Neural cell (in vitro differentiated cells): ENCODE data around the gene ZNF764. TPM values are rescaled to one million over a fixed set of nuclear protein-coding genes. Genes with fewer than 3 reads are reported as not detected.

Source experiments
- H2AFZ ChIP-seq: fragments of 200-600, 300-800 bp; sonication (generic), shearing (Covaris generic); 2 replicates; pipeline ENCODE4 v1.6.0; 2014; ENCODE audit warnings: low read depth, mild to moderate bottlenecking, antibody characterized with exemption, low read length, moderate library complexity
- H3F3A ChIP-seq: fragments of 200-600 bp; shearing (Covaris generic); 2 replicates; pipeline ENCODE4 v1.6.1; 2016; ENCODE audit warnings: mild to moderate bottlenecking, moderate library complexity, mixed read lengths, antibody characterized with exemption, low read length; ENCODE audit not compliant: insufficient read depth, poor library complexity, severe bottlenecking
- H3K27ac ChIP-seq: fragments of 200-600, 300-800 bp; sonication (generic), shearing (Covaris generic); 2 replicates; pipeline ENCODE4 v1.5.1; 2014; ENCODE audit warnings: mild to moderate bottlenecking, low read length, moderate library complexity
- H3K27me3 ChIP-seq: fragments of 300-800, 200-600 bp; sonication (generic), shearing (Covaris generic); 2 replicates; pipeline ENCODE4 v1.6.0; 2014; ENCODE audit warnings: mild to moderate bottlenecking, low read depth, low read length, moderate library complexity; ENCODE audit not compliant: insufficient read depth
- H3K36me3 ChIP-seq: fragments of 300-800, 200-600 bp; sonication (generic), shearing (Covaris generic); 2 replicates; pipeline ENCODE4 v1.5.1; 2014; ENCODE audit warnings: mild to moderate bottlenecking, antibody characterized with exemption, low read length, moderate library complexity; ENCODE audit not compliant: insufficient read depth
- H3K4me2 ChIP-seq: fragments of 300-800, 200-600 bp; sonication (generic), shearing (Covaris generic); 2 replicates; pipeline ENCODE4 v1.6.0; 2014; ENCODE audit warnings: mild to moderate bottlenecking, low read length
- H3K4me3 ChIP-seq: fragments of 300-800, 200-600 bp; sonication (generic), shearing (Covaris generic); 2 replicates; pipeline ENCODE4 v1.5.1; 2014; ENCODE audit warnings: mild to moderate bottlenecking, low read length, moderate library complexity
- H3K79me2 ChIP-seq: fragments of 200-600 bp; shearing (Covaris generic); replicated peaks from 2 replicates; pipeline ENCODE4 v1.6.0; 2014; ENCODE audit warnings: mild to moderate bottlenecking, low read length, moderate library complexity; ENCODE audit not compliant: insufficient read depth
- H3K9ac ChIP-seq: fragments of 300-800, 200-600 bp; sonication (generic), shearing (Covaris generic); 2 replicates; pipeline ENCODE4 v1.6.1; 2016; ENCODE audit warnings: mild to moderate bottlenecking, low read length, mixed read lengths
- H3K9me2 ChIP-seq: fragments of 200-600 bp; shearing (Covaris generic); 2 replicates; pipeline ENCODE4 v1.6.1; 2016; ENCODE audit warnings: mild to moderate bottlenecking, low read length, mixed read lengths; ENCODE audit not compliant: insufficient read depth
- H3K9me3 ChIP-seq: fragments of 200-600, 300-800 bp; sonication (generic), shearing (Covaris generic); 2 replicates; pipeline ENCODE4 v1.6.1; 2016; ENCODE audit warnings: mild to moderate bottlenecking, mixed run types, low read length, moderate library complexity, mixed read lengths
- H4K20me1 ChIP-seq: fragments of 200-600 bp; shearing (Covaris generic); 2 replicates; pipeline ENCODE4 v1.6.1; 2016; ENCODE audit warnings: mild to moderate bottlenecking, mixed run types; ENCODE audit not compliant: insufficient read depth
- CTCF ChIP-seq: fragments of 450-650 bp; IDR thresholded peaks from 2 replicates; pipeline ENCODE4 v1.5.1; 2014; ENCODE audit warnings: antibody characterized with exemption, mild to moderate bottlenecking, moderate library complexity; ENCODE audit not compliant: poor library complexity, severe bottlenecking
- EP300 ChIP-seq: fragments of 450-650 bp; conservative IDR thresholded peaks from 2 replicates; pipeline ENCODE4 v1.6.1; 2014; ENCODE audit warnings: antibody characterized with exemption, mild to moderate bottlenecking, moderate library complexity; ENCODE audit not compliant: poor library complexity, severe bottlenecking
- EZH2 ChIP-seq: fragments of 200-600, 300-800 bp; shearing (Covaris generic), sonication (generic); IDR thresholded peaks from 2 replicates; pipeline ENCODE4 v1.6.1; 2014; ENCODE audit warnings: antibody characterized with exemption, low read length, borderline replicate concordance, mild to moderate bottlenecking; ENCODE audit not compliant: insufficient read depth, poor library complexity, severe bottlenecking
- MXI1 ChIP-seq: fragments of 450-650 bp; conservative IDR thresholded peaks from 2 replicates; pipeline ENCODE4 v1.6.1; 2014; ENCODE audit warnings: antibody characterized with exemption, mild to moderate bottlenecking; ENCODE audit not compliant: poor library complexity, severe bottlenecking
- POLR2AphosphoS5 ChIP-seq: IDR thresholded peaks from 2 replicates; pipeline ENCODE4 v1.6.1; 2012
- RAD21 ChIP-seq: fragments of 450-650 bp; conservative IDR thresholded peaks from 2 replicates; pipeline ENCODE4 v1.6.1; 2014; ENCODE audit warnings: antibody characterized with exemption, mild to moderate bottlenecking, moderate library complexity
- REST ChIP-seq: IDR thresholded peaks from 2 replicates; pipeline ENCODE4 v1.6.1; 2012; ENCODE audit warnings: borderline replicate concordance
- SMC3 ChIP-seq: fragments of 450-650 bp; conservative IDR thresholded peaks from 2 replicates; pipeline ENCODE4 v1.6.1; 2014; ENCODE audit warnings: antibody characterized with exemption, mild to moderate bottlenecking, moderate library complexity; ENCODE audit not compliant: poor library complexity
- TAF1 ChIP-seq: IDR thresholded peaks from 2 replicates; pipeline ENCODE4 v1.6.1; 2012; ENCODE audit warnings: low read depth
- polyA plus RNA-seq: library from polyadenylated mRNA; depleted of rRNA; stranded (reverse); fragments of >200 nt; gene quantifications from 2 replicates; pipeline ENCODE4 v1.2.3, GENCODE V29; 2014

ZNF764 gene
- polyA plus RNA-seq, 1 donor from 2014 or later, result 10.5 TPM

- H4K20me1 ChIP-seq, result no peaks in the 10 kb centered on the region
- H3K79me2 ChIP-seq, result no peaks in the 10 kb centered on the region
- H3K9me3 ChIP-seq, result no peaks in the 10 kb centered on the region
- H3K4me2 ChIP-seq, result no peak overlapping the region
- no peak overlapping the region for H3K4me3 ChIP-seq
- H3K9me2 ChIP-seq, result no peaks in the 10 kb centered on the region
- TF ChIP-seq EZH2 (no peak), EP300 (no peak), RAD21 (no peak), TAF1 (no peak), MXI1 (no peak), REST (no peak), POLR2AphosphoS5 (no peak), CTCF (no peak), SMC3 (no peak)
- no peaks in the 10 kb centered on the region for H3K36me3 ChIP-seq
- no peak overlapping the region for H3K27ac ChIP-seq
- no peaks in the 10 kb centered on the region for H3K27me3 ChIP-seq
- H3K9ac ChIP-seq, result no peak overlapping the region
- H3F3A ChIP-seq, result peaks cover 4% of the 10 kb centered on the region
- H2AFZ ChIP-seq, result no peak overlapping the region
Measured at GRCh38 chr16:30565984-30566383, 7.8 kb upstream of the ZNF764 start.

DNA sequence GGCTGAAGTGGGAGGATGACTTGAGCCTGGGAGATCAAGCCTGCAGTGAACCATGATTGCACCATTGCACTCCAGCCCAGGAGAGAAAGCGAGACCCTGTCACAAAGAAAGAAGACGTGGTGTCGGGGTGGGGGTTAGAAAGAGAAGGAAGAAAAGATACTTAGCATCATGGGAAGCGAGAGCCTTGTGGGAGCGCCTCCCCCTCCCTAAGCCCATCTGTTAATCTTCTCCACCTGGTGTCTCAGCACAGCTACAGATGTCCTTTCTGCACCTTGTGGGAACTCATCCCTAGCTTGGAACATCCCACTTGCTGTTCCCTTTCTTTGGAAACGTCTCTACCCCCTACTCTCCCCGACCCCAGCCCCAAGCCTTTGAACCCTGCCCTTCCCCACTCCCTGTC, 7.4 kb upstream of the ZNF764 start:
- Histone ChIP-seq H3K27ac (no peak overlapping the region), H4K20me1 (no peaks in the 10 kb centered on the region), H3K36me3 (no peaks in the 10 kb centered on the region), H3K4me3 (no peak overlapping the region), H3K27me3 (no peaks in the 10 kb centered on the region), H2AFZ (no peak overlapping the region), H3K9ac (no peak overlapping the region), H3K9me3 (no peaks in the 10 kb centered on the region), H3K4me2 (no peak overlapping the region), H3K9me2 (no peaks in the 10 kb centered on the region), H3K79me2 (no peaks in the 10 kb centered on the region), H3F3A (peaks cover 4% of the 10 kb centered on the region)
- TF ChIP-seq EP300, result no peak
- no peak for TF ChIP-seq MXI1
- no peak for TF ChIP-seq RAD21

DNA sequence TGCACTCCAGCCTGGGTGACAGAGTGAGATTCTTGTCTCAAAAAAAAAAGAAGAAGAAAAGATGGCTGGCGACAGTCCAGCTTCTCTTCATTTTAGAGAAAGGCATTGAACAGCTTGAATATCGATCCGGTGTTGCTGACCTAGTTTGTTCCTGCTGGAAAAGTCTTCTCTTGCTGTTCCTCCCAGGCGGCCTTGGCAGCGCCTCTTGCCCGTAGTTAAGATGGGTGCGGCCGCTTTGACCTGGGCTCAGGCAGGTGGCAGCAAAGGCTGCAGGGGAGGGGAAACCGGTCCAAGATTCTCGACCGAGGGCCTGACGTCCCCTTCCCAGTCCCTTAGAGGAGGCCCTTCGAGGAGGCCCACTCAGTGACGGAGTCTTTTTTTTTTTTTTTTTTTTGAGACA, 3.8 kb upstream of the ZNF764 start:
- H3K36me3 ChIP-seq, result no peaks in the 10 kb centered on the region
- no peak overlapping the region for H3K9ac ChIP-seq
- H3K9me3 ChIP-seq, result no peaks in the 10 kb centered on the region
- no peak for TF ChIP-seq TAF1
- TF ChIP-seq MXI1, result no peak
- no peak for TF ChIP-seq CTCF
- no peak for TF ChIP-seq REST
- no peak for TF ChIP-seq SMC3
- TF ChIP-seq EP300, result no peak
- no peak for TF ChIP-seq RAD21
- no peak for TF ChIP-seq POLR2AphosphoS5
- no peak for TF ChIP-seq EZH2
- H4K20me1 ChIP-seq, result no peaks in the 10 kb centered on the region
- no peaks in the 10 kb centered on the region for H3K9me2 ChIP-seq
- no peaks in the 10 kb centered on the region for H3K27me3 ChIP-seq
- H3K27ac ChIP-seq, result no peak overlapping the region
- H3K79me2 ChIP-seq, result no peaks in the 10 kb centered on the region
- no peaks in the 10 kb centered on the region for H3F3A ChIP-seq
- no peak overlapping the region for H2AFZ ChIP-seq
- no peak overlapping the region for H3K4me2 ChIP-seq
- no peak overlapping the region for H3K4me3 ChIP-seq
